ENCODE data around the gene ZNF500.

DNA sequence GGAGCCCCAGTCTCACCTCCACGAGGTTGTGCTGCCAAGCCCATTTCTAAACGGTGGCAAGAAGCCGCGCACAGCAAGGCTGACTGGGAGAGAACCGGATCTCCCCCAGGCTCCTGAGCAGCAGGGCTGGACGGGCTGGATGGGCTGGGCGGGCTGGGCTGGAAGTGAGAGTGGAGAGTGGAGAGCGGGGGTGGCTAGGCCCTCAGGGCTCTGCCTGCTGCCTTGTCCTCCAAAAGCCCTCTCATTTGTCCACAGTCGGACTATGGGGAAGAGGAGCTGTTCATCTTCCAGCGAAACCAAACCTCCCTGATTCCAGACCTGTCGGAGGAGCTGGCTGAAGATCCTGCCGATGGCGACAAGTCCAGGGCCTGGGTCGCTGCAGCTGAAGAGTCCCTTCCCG is 29.4 kb downstream of the ZNF500 start:
- TF ChIP-seq POLR2AphosphoS5 (IDR thresholded peaks at IDR 0.05) (no peak), EP300 (IDR thresholded peaks at IDR 0.05) (no peak), POLR2A (IDR thresholded peaks at IDR 0.05) (no peak)
- TF ChIP-seq, protein P1, sequence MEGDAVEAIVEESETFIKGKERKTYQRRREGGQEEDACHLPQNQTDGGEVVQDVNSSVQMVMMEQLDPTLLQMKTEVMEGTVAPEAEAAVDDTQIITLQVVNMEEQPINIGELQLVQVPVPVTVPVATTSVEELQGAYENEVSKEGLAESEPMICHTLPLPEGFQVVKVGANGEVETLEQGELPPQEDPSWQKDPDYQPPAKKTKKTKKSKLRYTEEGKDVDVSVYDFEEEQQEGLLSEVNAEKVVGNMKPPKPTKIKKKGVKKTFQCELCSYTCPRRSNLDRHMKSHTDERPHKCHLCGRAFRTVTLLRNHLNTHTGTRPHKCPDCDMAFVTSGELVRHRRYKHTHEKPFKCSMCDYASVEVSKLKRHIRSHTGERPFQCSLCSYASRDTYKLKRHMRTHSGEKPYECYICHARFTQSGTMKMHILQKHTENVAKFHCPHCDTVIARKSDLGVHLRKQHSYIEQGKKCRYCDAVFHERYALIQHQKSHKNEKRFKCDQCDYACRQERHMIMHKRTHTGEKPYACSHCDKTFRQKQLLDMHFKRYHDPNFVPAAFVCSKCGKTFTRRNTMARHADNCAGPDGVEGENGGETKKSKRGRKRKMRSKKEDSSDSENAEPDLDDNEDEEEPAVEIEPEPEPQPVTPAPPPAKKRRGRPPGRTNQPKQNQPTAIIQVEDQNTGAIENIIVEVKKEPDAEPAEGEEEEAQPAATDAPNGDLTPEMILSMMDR (IDR thresholded peaks at IDR 0.05) = no peak

Measured in stomach (tissue), 4 donors.